Prostate gland (tissue), 2 donors: ENCODE measurements around the gene TDRD3.

Source experiments
- POLR2AphosphoS5 ChIP-seq: sonication (generic); formaldehyde crosslinking; IDR thresholded peaks from one replicate; pipeline ENCODE4 v1.6.1; 2017; ENCODE audit warnings: antibody characterized with exemption
- TF ChIP-seq, protein P1 (sequence below), 4 experiments: fragments of 200-600 bp in 2 of 4; fragments of 450-650 bp in 2 of 4; sonication (generic) in 2 of 4; IDR thresholded peaks; 1 replicate in 3 of 4; 2 replicates in 1 of 4; pipeline ENCODE4 v1.5.1; 2016 to 2019; ENCODE audit warnings: antibody characterized with exemption in 4 of 4, mild to moderate bottlenecking in 2 of 4, moderate library complexity in 2 of 4

DNA sequence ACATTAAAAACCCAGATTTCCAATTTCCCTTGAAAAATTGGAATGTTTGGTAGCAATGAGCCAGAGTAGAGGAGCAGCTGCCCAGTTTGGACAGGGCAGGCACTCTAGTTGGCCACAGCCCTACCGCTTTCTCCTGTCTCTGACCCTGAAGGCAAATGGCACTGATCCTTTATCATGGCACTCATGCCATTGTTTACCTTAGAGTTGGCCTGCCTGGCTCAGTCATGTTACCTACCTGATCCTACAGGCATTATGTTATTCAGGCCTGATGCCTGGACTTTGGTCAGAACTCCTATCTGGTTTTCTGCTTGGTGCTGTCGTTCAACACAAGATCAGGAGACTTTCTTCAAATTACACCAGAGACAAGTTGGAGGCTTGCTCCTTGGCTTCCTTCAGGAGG is 24.9 kb upstream of the TDRD3 start:
- TF ChIP-seq, protein P1, sequence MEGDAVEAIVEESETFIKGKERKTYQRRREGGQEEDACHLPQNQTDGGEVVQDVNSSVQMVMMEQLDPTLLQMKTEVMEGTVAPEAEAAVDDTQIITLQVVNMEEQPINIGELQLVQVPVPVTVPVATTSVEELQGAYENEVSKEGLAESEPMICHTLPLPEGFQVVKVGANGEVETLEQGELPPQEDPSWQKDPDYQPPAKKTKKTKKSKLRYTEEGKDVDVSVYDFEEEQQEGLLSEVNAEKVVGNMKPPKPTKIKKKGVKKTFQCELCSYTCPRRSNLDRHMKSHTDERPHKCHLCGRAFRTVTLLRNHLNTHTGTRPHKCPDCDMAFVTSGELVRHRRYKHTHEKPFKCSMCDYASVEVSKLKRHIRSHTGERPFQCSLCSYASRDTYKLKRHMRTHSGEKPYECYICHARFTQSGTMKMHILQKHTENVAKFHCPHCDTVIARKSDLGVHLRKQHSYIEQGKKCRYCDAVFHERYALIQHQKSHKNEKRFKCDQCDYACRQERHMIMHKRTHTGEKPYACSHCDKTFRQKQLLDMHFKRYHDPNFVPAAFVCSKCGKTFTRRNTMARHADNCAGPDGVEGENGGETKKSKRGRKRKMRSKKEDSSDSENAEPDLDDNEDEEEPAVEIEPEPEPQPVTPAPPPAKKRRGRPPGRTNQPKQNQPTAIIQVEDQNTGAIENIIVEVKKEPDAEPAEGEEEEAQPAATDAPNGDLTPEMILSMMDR (IDR thresholded peaks at IDR 0.05) = no peak
- no peak for TF ChIP-seq POLR2AphosphoS5
